Measurements from ENCODE around the gene PALMD.
A peak's percentile ranks its signal among the peaks of the same experiment; 100 is the strongest.

The PALMD gene

DNA sequence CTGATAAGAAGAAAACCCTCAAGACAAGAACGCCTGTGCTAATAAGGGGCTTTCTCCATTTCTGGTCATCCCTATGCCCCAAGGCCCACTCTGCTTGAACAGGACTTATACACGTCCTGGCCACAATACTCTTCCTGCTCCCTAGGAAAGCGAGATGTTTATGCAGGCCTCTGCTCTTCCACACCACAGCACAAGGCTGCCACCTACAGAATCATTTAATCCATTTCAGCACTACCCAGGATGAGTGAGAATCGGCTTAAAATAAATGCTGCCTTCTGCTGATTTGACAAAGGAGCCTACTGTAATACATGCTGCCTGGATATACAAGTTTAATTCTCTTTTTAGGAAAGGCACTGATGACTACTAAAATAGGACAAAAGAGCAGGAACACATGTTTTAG is 91.1 kb downstream of the PALMD start:
- peak in 3 of 10 donors; percentile 4 to 13 (median 7) for DNase-seq
- intact Hi-C loops (cut with DNase I) = no loop called here

DNA sequence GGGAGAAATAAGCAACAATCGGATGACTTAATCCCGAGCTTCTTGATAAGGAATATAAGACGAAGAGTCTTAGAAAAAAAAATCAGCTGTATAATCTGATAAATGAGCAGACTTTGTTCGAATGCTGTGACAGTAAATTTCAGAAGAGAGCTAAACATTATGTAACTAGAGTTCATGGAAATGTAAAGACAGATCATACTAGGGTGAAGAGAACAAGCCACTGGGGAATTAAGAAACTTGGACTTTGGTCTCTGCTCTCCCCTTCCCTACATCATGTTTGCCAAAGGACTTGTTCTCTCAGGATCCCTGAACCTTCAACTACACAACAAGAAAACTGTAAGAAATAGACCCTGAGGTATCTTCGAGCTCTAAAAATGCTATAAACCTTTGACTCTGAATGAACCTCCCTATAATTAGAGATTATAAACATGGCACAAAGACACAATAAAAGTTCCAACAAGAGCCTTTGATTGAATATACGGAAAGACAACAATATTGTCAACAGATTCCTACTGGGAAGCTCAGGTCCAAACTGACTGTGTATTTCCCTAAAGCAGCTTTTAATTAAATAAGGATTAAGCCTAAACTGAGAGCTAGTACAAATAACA is 93.0 kb downstream of the PALMD start:
- intact Hi-C loops (cut with DNase I) = no loop called here
- no peak for DNase-seq

DNA sequence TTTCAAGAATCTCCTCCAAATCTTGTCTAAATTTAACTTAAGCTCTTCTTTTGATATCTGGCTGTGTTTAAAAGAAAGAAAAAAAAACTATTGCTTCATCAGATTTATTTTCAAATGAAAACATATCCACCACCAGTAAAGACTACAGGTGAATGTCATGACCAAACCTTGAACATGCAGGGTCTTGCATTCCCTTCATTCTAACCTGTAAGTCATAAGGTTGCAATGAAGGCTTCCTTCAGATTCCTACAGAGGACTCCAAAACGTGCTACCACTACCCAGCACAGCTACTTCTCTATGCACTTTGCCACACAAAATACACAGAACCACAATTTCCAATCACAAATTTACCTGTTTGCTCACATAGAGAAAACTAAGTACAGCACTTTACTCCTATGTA is 94.2 kb downstream of the PALMD start:
- intact Hi-C loops (cut with DNase I) = no loop called here
- no peak for DNase-seq

Measured in posterior cingulate gyrus (tissue), 11 donors.